Activated CD4-positive, alpha-beta T cell treated with anti-CD3 and anti-CD28 coated beads for 36 hours (primary cell): ENCODE data around the gene CTXN2. TPM values are rescaled to one million over a fixed set of nuclear protein-coding genes. Genes with fewer than 3 reads are reported as not detected.

Source experiments
- ATAC-seq: fragments of 200-7000 bp; cut with Tn5 transposase; one replicate; pipeline ENCODE4 v1.10.0; 2021; ENCODE audit warnings: mild to moderate bottlenecking, moderate library complexity
- CTCF ChIA-PET: fragments of 350-600 bp; sonication (Branson Sonifier 250); formaldehyde crosslinking; loops from one replicate; lab custom pipeline; 2021; ENCODE audit warnings: antibody characterized with exemption; lab: Charles Lee
- POLR2A ChIA-PET: fragments of 350-600 bp; sonication (Branson Sonifier 250); formaldehyde crosslinking; loops from one replicate; lab custom pipeline; 2021; ENCODE audit warnings: antibody characterized with exemption, inconsistent platforms; lab: Charles Lee
- DNase-seq: peaks from one replicate; pipeline ENCODE4 v3.0.0-alpha.2; 2020
- H3K27ac Mint-ChIP-seq: one replicate; pipeline ENCODE4 v1.8.0; 2021; ENCODE audit warnings: mixed read lengths
- H3K27me3 Mint-ChIP-seq: one replicate; pipeline ENCODE4 v1.8.0; 2021; ENCODE audit warnings: mixed read lengths
- H3K36me3 Mint-ChIP-seq: one replicate; pipeline ENCODE4 v1.8.0; 2021; ENCODE audit warnings: low read depth, mixed read lengths
- H3K4me1 Mint-ChIP-seq: one replicate; pipeline ENCODE4 v1.8.0; 2021; ENCODE audit warnings: mixed read lengths
- H3K4me3 Mint-ChIP-seq: one replicate; pipeline ENCODE4 v1.8.0; 2021; ENCODE audit warnings: mild to moderate bottlenecking, moderate library complexity, mixed read lengths
- H3K9me3 Mint-ChIP-seq: one replicate; pipeline ENCODE4 v1.8.0; 2021; ENCODE audit warnings: low read depth, mixed read lengths
- intact Hi-C, 2 experiments: fragments of 100-400 bp; cut with DNase I in 1 of 2; cut with micrococcal nuclease in 1 of 2; formaldehyde crosslinking; loops; one replicate each; pipeline versions ENCODE4 v1.14.2 to v1.15.1; 2022 to 2024; cut with DNase I, micrococcal nuclease
- total RNA-seq, 2 experiments: library from RNA; stranded (reverse); gene quantifications; one replicate each; pipeline ENCODE4 v1.2.3, GENCODE V29; 2021

CTXN2 gene
- total RNA-seq, 2 experiments from 2014 or later, result 0.05 TPM; not detected in 1

GRCh38 chr15:48222627-48223026 lies 31.2 kb downstream of the CTXN2 start:
- POLR2A ChIA-PET, result no interaction called here
- Mint-ChIP-seq H3K4me3 (no peak overlapping the region), H3K4me1 (no peaks in the 10 kb centered on the region), H3K9me3 (no peaks in the 10 kb centered on the region), H3K27ac (no peak overlapping the region), H3K27me3 (peaks cover 3% of the 10 kb centered on the region), H3K36me3 (no peaks in the 10 kb centered on the region)
- intact Hi-C loops, result no loop called here
- ATAC-seq (no peak), DNase-seq (no peak)
- CTCF ChIA-PET, result interaction anchor here (0.6 kb wide), 1 partner anchor 156 kb away, joined by 3 read pairs; no protein-coding TSS in a partner anchor

- no peak overlapping the region for H3K4me3 Mint-ChIP-seq
- H3K36me3 Mint-ChIP-seq, result no peaks in the 10 kb centered on the region
- CTCF ChIA-PET, result no interaction called here
- peaks cover 3% of the 10 kb centered on the region for H3K27me3 Mint-ChIP-seq
- H3K4me1 Mint-ChIP-seq, result no peaks in the 10 kb centered on the region
- ATAC-seq, result no peak
- POLR2A ChIA-PET, result no interaction called here
- DNase-seq, result no peak
- no peak overlapping the region for H3K27ac Mint-ChIP-seq
- H3K9me3 Mint-ChIP-seq, result no peaks in the 10 kb centered on the region
- intact Hi-C loops, result no loop called here
Observed at GRCh38 chr15:48225771-48226170, 34.3 kb downstream of the CTXN2 start.

GRCh38 chr15:48230498-48230897 lies 39.0 kb downstream of the CTXN2 start:
- intact Hi-C loops, result no loop called here
- Mint-ChIP-seq H3K36me3 (no peaks in the 10 kb centered on the region), H3K9me3 (no peaks in the 10 kb centered on the region), H3K27me3 (peaks cover 10% of the 10 kb centered on the region), H3K4me1 (no peaks in the 10 kb centered on the region), H3K27ac (no peak overlapping the region), H3K4me3 (no peak overlapping the region)
- ChIA-PET POLR2A (no interaction called here), CTCF (no interaction called here)
- no peak for DNase-seq
- ATAC-seq, result no peak

- CTCF ChIA-PET, result interaction anchor here (0.9 kb wide), 1 partner anchor 191 kb away, joined by 3 read pairs; no protein-coding TSS in a partner anchor
- intact Hi-C loops, result no loop called here
- Mint-ChIP-seq H3K36me3 (no peaks in the 10 kb centered on the region), H3K27ac (no peak overlapping the region), H3K4me3 (no peak overlapping the region), H3K4me1 (no peaks in the 10 kb centered on the region), H3K27me3 (peaks cover 8% of the 10 kb centered on the region), H3K9me3 (no peaks in the 10 kb centered on the region)
- POLR2A ChIA-PET, result no interaction called here
- DNase-seq, result no peak
- ATAC-seq, result no peak
Observed at GRCh38 chr15:48233246-48233645, 41.8 kb downstream of the CTXN2 start.

GRCh38 chr15:48239334-48239733 lies 47.9 kb downstream of the CTXN2 start:
- Mint-ChIP-seq H3K27ac (no peak overlapping the region), H3K36me3 (no peaks in the 10 kb centered on the region), H3K4me3 (no peak overlapping the region), H3K4me1 (no peaks in the 10 kb centered on the region), H3K9me3 (no peaks in the 10 kb centered on the region), H3K27me3 (no peaks in the 10 kb centered on the region)
- ATAC-seq (no peak), DNase-seq (no peak)
- ChIA-PET CTCF (no interaction called here), POLR2A (no interaction called here)
- intact Hi-C loops, result no loop called here

- Mint-ChIP-seq H3K27ac (no peak overlapping the region), H3K27me3 (no peaks in the 10 kb centered on the region), H3K4me3 (no peak overlapping the region), H3K4me1 (no peaks in the 10 kb centered on the region), H3K36me3 (no peaks in the 10 kb centered on the region), H3K9me3 (no peaks in the 10 kb centered on the region)
- ChIA-PET CTCF (no interaction called here), POLR2A (no interaction called here)
- intact Hi-C loops, result no loop called here
- DNase-seq, result no peak
- no peak for ATAC-seq
Observed at GRCh38 chr15:48242015-48242414, 50.5 kb downstream of the CTXN2 start.

GRCh38 chr15:48242535-48242934 lies 51.1 kb downstream of the CTXN2 start:
- no peak overlapping the region for H3K4me3 Mint-ChIP-seq
- intact Hi-C loops, result no loop called here
- no peak for DNase-seq
- H3K27ac Mint-ChIP-seq, result no peak overlapping the region
- H3K9me3 Mint-ChIP-seq, result no peaks in the 10 kb centered on the region
- H3K36me3 Mint-ChIP-seq, result no peaks in the 10 kb centered on the region
- CTCF ChIA-PET, result no interaction called here
- H3K4me1 Mint-ChIP-seq, result no peaks in the 10 kb centered on the region
- no peak for ATAC-seq
- no peaks in the 10 kb centered on the region for H3K27me3 Mint-ChIP-seq
- POLR2A ChIA-PET, result no interaction called here

GRCh38 chr15:48244921-48245320 lies 53.5 kb downstream of the CTXN2 start:
- Mint-ChIP-seq H3K4me3 (no peak overlapping the region), H3K9me3 (no peaks in the 10 kb centered on the region), H3K27me3 (peaks cover 3% of the 10 kb centered on the region), H3K4me1 (no peaks in the 10 kb centered on the region), H3K27ac (no peak overlapping the region), H3K36me3 (no peaks in the 10 kb centered on the region)
- DNase-seq, result no peak
- POLR2A ChIA-PET, result interaction anchor here (0.6 kb wide), 1 partner anchor 280 kb away, joined by 5 read pairs; no protein-coding TSS in a partner anchor
- no peak for ATAC-seq
- intact Hi-C loops, result no loop called here
- CTCF ChIA-PET, result interaction anchor here (0.6 kb wide), 2 partner anchors 41 to 1503 kb away, joined by 3 read pairs; no protein-coding TSS in a partner anchor

GRCh38 chr15:48248414-48248813 lies 56.9 kb downstream of the CTXN2 start:
- Mint-ChIP-seq H3K27me3 (peaks cover 9% of the 10 kb centered on the region), H3K36me3 (no peaks in the 10 kb centered on the region), H3K4me1 (no peaks in the 10 kb centered on the region), H3K4me3 (no peak overlapping the region), H3K9me3 (no peaks in the 10 kb centered on the region), H3K27ac (no peak overlapping the region)
- CTCF ChIA-PET, result interaction anchor here (1.1 kb wide), 1 partner anchor 136 kb away, joined by 5 read pairs; no protein-coding TSS in a partner anchor
- DNase-seq (no peak), ATAC-seq (no peak)
- POLR2A ChIA-PET, result no interaction called here
- intact Hi-C loops, result no loop called here

GRCh38 chr15:48250640-48251076 lies 59.2 kb downstream of the CTXN2 start:
- CTCF ChIA-PET, result interaction anchor here (0.9 kb wide), 1 partner anchor 11 kb away, joined by 3 read pairs; no protein-coding TSS in a partner anchor
- Mint-ChIP-seq H3K4me1 (no peaks in the 10 kb centered on the region), H3K4me3 (no peak overlapping the region), H3K9me3 (no peaks in the 10 kb centered on the region), H3K27me3 (peaks cover 9% of the 10 kb centered on the region), H3K36me3 (no peaks in the 10 kb centered on the region), H3K27ac (no peak overlapping the region)
- DNase-seq, result peak; percentile 40
- POLR2A ChIA-PET, result no interaction called here
- no peak for ATAC-seq
- intact Hi-C loops, result loop anchor here in 1 of 2 experiments (1.0 to 10.0 kb wide), 3 partner anchors 136 to 1054 kb away; partner anchors contain the start of gene SEMA6D

- H3K9me3 Mint-ChIP-seq, result no peaks in the 10 kb centered on the region
- ChIA-PET POLR2A (no interaction called here), CTCF (no interaction called here)
- intact Hi-C loops, result loop anchor here in 1 of 2 experiments (10.0 kb wide), 2 partner anchors 138 to 538 kb away; partner anchors contain the start of gene SEMA6D
- peaks cover 12% of the 10 kb centered on the region for H3K27me3 Mint-ChIP-seq
- ATAC-seq (no peak), DNase-seq (no peak)
- H3K36me3 Mint-ChIP-seq, result no peaks in the 10 kb centered on the region
- H3K27ac Mint-ChIP-seq, result no peak overlapping the region
- no peaks in the 10 kb centered on the region for H3K4me1 Mint-ChIP-seq
- no peak overlapping the region for H3K4me3 Mint-ChIP-seq
Observed at GRCh38 chr15:48253172-48253571, 61.7 kb downstream of the CTXN2 start.
